Adrenal gland (tissue), 5 donors: ENCODE data around the gene MARCHF4.

Source experiments
- POLR2A ChIP-seq, 2 donors: fragments of 450-650 bp; IDR thresholded peaks; one replicate each; pipeline ENCODE4 v1.6.1; 2017; ENCODE audit warnings: antibody characterized with exemption in 2 of 2, mild to moderate bottlenecking in 2 of 2, moderate library complexity in 1 of 2
- TF ChIP-seq, protein P1 (sequence below), 6 experiments: fragments of 450-650 bp in 4 of 6; fragments of 200-600 bp in 2 of 6; sonication (generic) in 1 of 6; IDR thresholded peaks; 1 replicate in 5 of 6; 2 replicates in 1 of 6; pipeline versions ENCODE4 v1.5.1 to v1.8.0; 2016 to 2021; ENCODE audit warnings: antibody characterized with exemption in 6 of 6, mild to moderate bottlenecking in 2 of 6, moderate library complexity in 1 of 6
- donor health status: DM: no; HTN: no; CAD: no.

DNA sequence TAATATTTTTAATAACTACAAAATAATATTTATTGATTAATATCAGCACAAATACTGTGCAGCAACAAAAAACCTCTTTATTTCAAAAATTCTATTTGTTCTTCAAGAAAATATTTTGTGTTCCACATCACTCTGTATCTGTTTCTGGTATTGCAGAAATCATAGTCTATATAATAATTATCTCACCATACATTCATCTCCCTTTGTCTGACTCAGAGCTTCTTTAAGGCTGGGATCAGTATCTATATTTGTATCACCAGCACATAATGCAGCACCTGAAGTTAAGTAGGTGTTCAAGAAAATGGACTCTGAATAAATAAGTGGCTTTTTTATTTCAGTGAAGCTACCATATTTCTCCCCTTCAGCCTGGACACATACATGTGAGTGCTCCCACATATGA, 1.6 kb upstream of the MARCHF4 start:
- TF ChIP-seq POLR2A (IDR thresholded peaks at IDR 0.05) = no peak
- TF ChIP-seq, protein P1, sequence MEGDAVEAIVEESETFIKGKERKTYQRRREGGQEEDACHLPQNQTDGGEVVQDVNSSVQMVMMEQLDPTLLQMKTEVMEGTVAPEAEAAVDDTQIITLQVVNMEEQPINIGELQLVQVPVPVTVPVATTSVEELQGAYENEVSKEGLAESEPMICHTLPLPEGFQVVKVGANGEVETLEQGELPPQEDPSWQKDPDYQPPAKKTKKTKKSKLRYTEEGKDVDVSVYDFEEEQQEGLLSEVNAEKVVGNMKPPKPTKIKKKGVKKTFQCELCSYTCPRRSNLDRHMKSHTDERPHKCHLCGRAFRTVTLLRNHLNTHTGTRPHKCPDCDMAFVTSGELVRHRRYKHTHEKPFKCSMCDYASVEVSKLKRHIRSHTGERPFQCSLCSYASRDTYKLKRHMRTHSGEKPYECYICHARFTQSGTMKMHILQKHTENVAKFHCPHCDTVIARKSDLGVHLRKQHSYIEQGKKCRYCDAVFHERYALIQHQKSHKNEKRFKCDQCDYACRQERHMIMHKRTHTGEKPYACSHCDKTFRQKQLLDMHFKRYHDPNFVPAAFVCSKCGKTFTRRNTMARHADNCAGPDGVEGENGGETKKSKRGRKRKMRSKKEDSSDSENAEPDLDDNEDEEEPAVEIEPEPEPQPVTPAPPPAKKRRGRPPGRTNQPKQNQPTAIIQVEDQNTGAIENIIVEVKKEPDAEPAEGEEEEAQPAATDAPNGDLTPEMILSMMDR (IDR thresholded peaks at IDR 0.05) = no peak
